ENCODE measurements around the gene ATL2. TPM values are rescaled to one million over a fixed set of nuclear protein-coding genes. Genes with fewer than 3 reads are reported as not detected.

Gene ATL2
- total and polyA plus RNA-seq, 2 donors (not counting 3 experiments of a cell fraction or from before 2014, with no cell fraction given) = 23.9 to 45.5 TPM

- intact Hi-C loops (cut with micrococcal nuclease) (loop anchor here (10.0 kb wide), 2 partner anchors 164 to 296 kb away; partner anchors contain the start of gene CYP1B1), dilution Hi-C loops (cut with MboI; ENCODE audit: extremely low pct_ligation_motif_present, low sequenced_read_pairs) (no loop called here)
- BruUV-seq (replicated peaks) = no TSS peak
- peaks cover 15% of the 10 kb centered on the region for H3K4me1 ChIP-seq (ENCODE audit: control insufficient read depth, extremely low read depth, insufficient read depth, low read length)
- no peaks in the 10 kb centered on the region for H4K20me1 ChIP-seq (replicated peaks; ENCODE audit: control insufficient read depth, extremely low read depth, insufficient read depth, low read length)
- no peaks in the 10 kb centered on the region for H3K9me1 ChIP-seq (replicated peaks; ENCODE audit: control insufficient read depth, extremely low read depth, insufficient read depth, low read length)
- DNase-seq (ENCODE audit: low read depth, low spot score) = no peak
- H3K27ac ChIP-seq (ENCODE audit: insufficient read depth, low read depth, low read length) = no peak overlapping the region
- no peak overlapping the region for H3K4me3 ChIP-seq (replicated peaks in 1 of 3; ENCODE audit: insufficient read depth in 1 of 3, low read depth in 1 of 3, low read length in 3 of 3)
- TF ChIP-seq JUN (IDR thresholded peaks at IDR 0.05; ENCODE audit: borderline replicate concordance, insufficient read depth, insufficient read length, low read depth) (no peak), GATA2 (IDR thresholded peaks at IDR 0.05; ENCODE audit: insufficient read depth, insufficient read length, low read depth, low read length) (no peak), POLR2A (IDR thresholded peaks at IDR 0.05; ENCODE audit: low read depth, low read length) (no peak)
- H2AFZ ChIP-seq (ENCODE audit: low read depth, low read length) = no peak overlapping the region
- ChIA-PET CTCF (no interaction called here), POLR2A (no interaction called here)
- H3K9ac ChIP-seq (replicated peaks; ENCODE audit: extremely low read depth, insufficient read depth, low read length) = no peak overlapping the region
- no peaks in the 10 kb centered on the region for H3K9me3 ChIP-seq (replicated peaks; ENCODE audit: control insufficient read depth, insufficient read depth, low read length)
- peaks cover 92% of the 10 kb centered on the region for H3K79me2 ChIP-seq (ENCODE audit: control insufficient read depth, insufficient read depth, low read length)
- no peaks in the 10 kb centered on the region for H3K36me3 ChIP-seq (ENCODE audit: control insufficient read depth in 2 of 2, extremely low read depth in 1 of 2, insufficient read depth in 2 of 2, low read length in 2 of 2)
- FAIRE-seq = no peak
- H3K27me3 ChIP-seq (ENCODE audit: control insufficient read depth in 2 of 2, insufficient read depth in 2 of 2, low read length in 2 of 2) = no peaks in the 10 kb centered on the region
- no peak overlapping the region for H3K4me2 ChIP-seq (ENCODE audit: insufficient read depth, low read length)
Observed at GRCh38 chr2:38370664-38371063, 6.4 kb downstream of the ATL2 start.

GRCh38 chr2:38362232-38362631 is 14.8 kb downstream of the ATL2 start:
- no peak overlapping the region for H3K27ac ChIP-seq (ENCODE audit: insufficient read depth, low read depth, low read length)

More at GRCh38 chr2:38362232-38362631, 14.8 kb downstream of the ATL2 start:
- H3K4me3 ChIP-seq (replicated peaks in 1 of 3; ENCODE audit: insufficient read depth in 1 of 3, low read depth in 1 of 3, low read length in 3 of 3) = no peak overlapping the region
- no TSS peak for BruUV-seq (replicated peaks)
- FAIRE-seq (no peak), DNase-seq (ENCODE audit: low read depth, low spot score) (no peak)
- no peak overlapping the region for H2AFZ ChIP-seq (ENCODE audit: low read depth, low read length)
- CTCF ChIA-PET = interaction anchor here (1.3 to 2.9 kb wide), 2 partner anchors 13 to 219 kb away, joined by 4 to 17 read pairs; no protein-coding TSS in a partner anchor
- intact Hi-C loops (cut with micrococcal nuclease) = no loop called here
- H3K4me2 ChIP-seq (ENCODE audit: insufficient read depth, low read length) = no peak overlapping the region
- no peaks in the 10 kb centered on the region for H3K9me1 ChIP-seq (replicated peaks; ENCODE audit: control insufficient read depth, extremely low read depth, insufficient read depth, low read length)
- H3K36me3 ChIP-seq (ENCODE audit: control insufficient read depth in 2 of 2, extremely low read depth in 1 of 2, insufficient read depth in 2 of 2, low read length in 2 of 2) = no peaks in the 10 kb centered on the region
- H4K20me1 ChIP-seq (replicated peaks; ENCODE audit: control insufficient read depth, extremely low read depth, insufficient read depth, low read length) = peaks cover 2% of the 10 kb centered on the region
- POLR2A ChIA-PET = interaction anchor here (1.0 kb wide), 1 partner anchor 389 kb away, joined by 3 read pairs; the partner anchor contains the start of gene SRSF7
- H3K79me2 ChIP-seq (ENCODE audit: control insufficient read depth, insufficient read depth, low read length) = peaks cover 90% of the 10 kb centered on the region
- dilution Hi-C loops (cut with MboI; ENCODE audit: extremely low pct_ligation_motif_present, low sequenced_read_pairs) = no loop called here
- no peak overlapping the region for H3K9ac ChIP-seq (replicated peaks; ENCODE audit: extremely low read depth, insufficient read depth, low read length)
- H3K9me3 ChIP-seq (replicated peaks; ENCODE audit: control insufficient read depth, insufficient read depth, low read length) = no peaks in the 10 kb centered on the region
- TF ChIP-seq POLR2A (IDR thresholded peaks at IDR 0.05; ENCODE audit: low read depth, low read length) (no peak), EZH2 (IDR thresholded peaks at IDR 0.05; ENCODE audit: borderline replicate concordance, low read depth, low read length, severe bottlenecking) (no peak), FOS (IDR thresholded peaks at IDR 0.05; ENCODE audit: borderline replicate concordance, insufficient read depth, low read length) (no peak), POLR2AphosphoS5 (IDR thresholded peaks at IDR 0.05; ENCODE audit: insufficient read depth, low read depth, low read length) (no peak), JUN (IDR thresholded peaks at IDR 0.05; ENCODE audit: borderline replicate concordance, insufficient read depth, insufficient read length, low read depth) (no peak), MAX (IDR thresholded peaks at IDR 0.05; ENCODE audit: insufficient read depth, insufficient read length) (no peak), MYC (IDR thresholded peaks at IDR 0.05; ENCODE audit: low read depth, low read length) (no peak), GATA2 (IDR thresholded peaks at IDR 0.05; ENCODE audit: insufficient read depth, insufficient read length, low read depth, low read length) (no peak), CTCF (IDR thresholded peaks at IDR 0.05; ENCODE audit: extremely low read depth in 1 of 2, insufficient read depth in 1 of 2, low read depth in 1 of 2, low read length in 2 of 2) (no peak)
- no peaks in the 10 kb centered on the region for H3K27me3 ChIP-seq (ENCODE audit: control insufficient read depth in 2 of 2, insufficient read depth in 2 of 2, low read length in 2 of 2)
- H3K4me1 ChIP-seq (ENCODE audit: control insufficient read depth, extremely low read depth, insufficient read depth, low read length) = peaks cover 4% of the 10 kb centered on the region
